Occipital lobe (tissue), 2 donors: Measurements from ENCODE around the gene YTHDF2. TPM values are rescaled to one million over a fixed set of nuclear protein-coding genes. Genes with fewer than 3 reads are reported as not detected.
A peak's percentile ranks its signal among the peaks of the same experiment; 100 is the strongest.
"Not testable (repeated sequence)": the region's sequence is repeated elsewhere in the genome, so short reads cannot be mapped to it uniquely, and the experiment has no call there.

Experiments
- DNase-seq: peaks from one replicate; lab custom pipeline; 2025; lab: John Stamatoyannopoulos, UW
- total RNA-seq: library from RNA; depleted of rRNA; stranded (reverse); fragments of >200 nt; gene quantifications from one replicate; pipeline ENCODE4 v1.2.3, GENCODE V29; 2014

Gene YTHDF2
- total RNA-seq, 1 donor from 2014 or later, result 78.8 TPM

DNA sequence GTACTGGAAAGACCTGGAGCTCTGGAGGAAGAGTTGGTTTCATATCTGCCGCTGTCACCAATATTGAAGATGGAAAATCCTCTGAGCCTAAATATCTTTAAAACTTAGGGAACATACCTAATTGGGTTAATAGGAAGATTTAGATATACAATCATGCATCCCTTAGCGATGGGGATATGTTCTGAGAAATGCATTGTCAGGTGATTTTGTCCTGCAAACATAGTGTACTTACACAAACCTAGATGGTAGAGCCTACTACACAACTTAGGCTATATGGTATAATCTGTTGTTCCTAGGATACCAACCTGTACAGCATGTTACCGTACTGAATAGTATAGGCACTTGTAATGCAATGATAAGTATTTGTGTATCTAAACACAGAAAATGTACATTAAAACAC, 22.5 kb downstream of the YTHDF2 start:
- no peak for DNase-seq

GRCh38 chr1:28761189-28761588, 24.4 kb downstream of the YTHDF2 start:
- no peak for DNase-seq

- DNase-seq, result no peak
Observed at GRCh38 chr1:28766532-28767183, 29.9 kb downstream of the YTHDF2 start.

DNA sequence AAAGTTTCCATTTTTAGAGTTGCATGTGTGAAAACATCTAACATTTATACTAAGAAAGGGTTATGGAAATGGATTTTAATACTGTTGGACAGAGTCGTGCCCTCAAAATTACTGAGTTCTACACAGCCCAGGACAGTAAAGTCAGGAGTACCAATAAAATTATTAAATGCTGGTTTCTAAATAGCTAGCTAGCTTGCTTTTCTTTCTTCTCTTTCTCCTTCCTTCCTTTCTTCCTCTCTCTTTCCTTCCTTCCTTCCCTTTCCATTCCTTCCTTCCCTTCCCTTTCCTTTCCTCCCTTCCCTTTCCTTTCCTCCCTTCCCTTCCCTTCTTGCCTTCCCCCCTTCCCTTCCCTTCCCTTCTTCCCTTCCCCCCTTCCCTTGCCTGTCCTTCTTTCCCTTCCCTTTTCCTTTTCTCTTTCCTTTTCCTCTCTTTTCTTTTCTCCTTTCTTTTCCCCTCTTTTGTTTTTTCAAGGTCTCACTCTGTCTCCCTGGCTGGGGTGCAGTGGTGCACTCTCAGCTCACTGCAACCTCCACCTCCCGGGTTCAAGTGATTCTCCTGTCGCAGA, 33.9 kb downstream of the YTHDF2 start:
- DNase-seq, result no peak

- DNase-seq, result not testable (repeated sequence)
Observed at GRCh38 chr1:28771921-28772320, 35.2 kb downstream of the YTHDF2 start.

GRCh38 chr1:28773105-28773504, 36.4 kb downstream of the YTHDF2 start:
- no peak for DNase-seq

DNA sequence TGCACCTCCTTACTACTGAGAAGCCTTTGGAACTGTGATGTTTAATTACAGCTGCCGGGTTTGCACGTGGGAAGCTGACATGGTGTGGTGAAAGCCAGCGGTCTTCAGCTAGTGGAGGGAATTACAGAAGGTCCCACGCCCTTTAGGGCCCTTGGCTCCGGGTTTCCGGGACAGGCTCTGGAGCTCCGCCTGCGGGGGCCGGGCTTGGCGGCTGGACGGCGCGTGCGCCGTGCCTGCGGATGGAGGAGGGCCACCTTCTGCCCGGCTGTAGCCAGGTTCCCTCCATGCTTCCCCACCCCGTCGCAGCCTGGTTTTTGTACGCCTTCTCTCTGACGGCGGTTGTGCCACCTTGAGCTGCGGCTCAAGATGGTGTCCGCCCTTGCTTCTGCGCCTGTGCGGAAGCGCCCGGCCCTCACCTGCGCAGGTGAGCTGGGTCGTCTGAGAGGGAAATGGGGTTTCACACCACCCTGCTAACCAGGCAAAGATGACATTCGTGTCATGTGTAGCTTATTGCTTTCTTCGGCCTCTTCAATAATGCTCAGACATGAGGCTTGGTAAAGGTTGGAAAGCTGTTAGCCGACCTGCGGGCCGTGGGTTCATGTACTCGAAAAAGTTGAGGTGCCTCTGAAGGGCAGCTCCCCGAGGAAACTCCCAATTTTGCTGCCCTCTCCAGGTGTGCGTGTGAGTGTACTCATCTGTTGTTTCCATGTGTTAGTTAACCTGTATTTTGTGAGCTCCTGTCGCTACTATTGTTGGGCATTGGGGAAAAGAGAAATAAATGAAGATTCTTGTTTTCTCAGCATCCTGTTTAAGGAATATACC, 38.6 kb downstream of the YTHDF2 start:
- peak; percentile 33 for DNase-seq

GRCh38 chr1:28776341-28776740, 39.6 kb downstream of the YTHDF2 start:
- DNase-seq, result no peak

DNA sequence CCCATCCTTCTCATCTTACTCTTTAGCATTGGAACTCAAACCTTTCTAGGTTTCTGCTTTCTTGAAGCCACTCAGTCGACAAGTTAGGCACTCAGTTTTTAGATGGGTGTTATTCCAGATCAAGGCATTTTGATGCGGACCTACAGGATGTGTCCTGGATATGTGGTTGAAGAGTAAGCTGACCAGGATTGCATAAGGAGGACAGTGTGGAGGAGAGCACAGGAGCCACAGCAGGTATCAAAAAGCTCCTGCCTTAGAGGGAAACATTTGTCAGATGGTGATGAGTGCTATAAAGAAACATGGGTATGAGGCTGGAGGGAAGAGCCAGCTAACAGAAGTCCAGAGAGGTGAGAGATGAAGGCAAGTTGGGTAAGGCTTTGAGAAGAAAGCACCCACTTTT, 41.3 kb downstream of the YTHDF2 start:
- no peak for DNase-seq

- DNase-seq, result no peak
Observed at GRCh38 chr1:28779751-28780408, 43.1 kb downstream of the YTHDF2 start.

DNA sequence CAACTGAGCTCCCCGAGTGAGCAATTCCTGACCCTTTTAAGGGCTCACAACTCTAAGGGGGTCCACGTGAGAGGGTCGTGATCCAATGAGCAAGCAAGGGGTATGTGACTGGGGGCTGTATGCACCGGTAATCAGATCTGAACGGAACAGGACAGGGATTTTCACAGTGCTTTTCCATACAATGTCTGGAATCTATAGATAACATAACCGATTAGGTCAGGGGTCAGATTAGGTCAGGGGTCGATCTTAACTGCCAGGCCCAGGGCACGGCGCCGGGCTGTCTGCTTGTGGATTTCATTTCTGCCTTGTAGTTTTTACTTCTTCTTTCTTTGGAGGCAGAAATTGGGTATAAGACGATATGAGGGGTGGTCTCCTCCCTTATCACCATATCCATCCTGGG, 44.6 kb downstream of the YTHDF2 start:
- no peak for DNase-seq

GRCh38 chr1:28782011-28782410, 45.3 kb downstream of the YTHDF2 start:
- no peak for DNase-seq

- no peak for DNase-seq
Observed at GRCh38 chr1:28783363-28783762, 46.6 kb downstream of the YTHDF2 start.

DNA sequence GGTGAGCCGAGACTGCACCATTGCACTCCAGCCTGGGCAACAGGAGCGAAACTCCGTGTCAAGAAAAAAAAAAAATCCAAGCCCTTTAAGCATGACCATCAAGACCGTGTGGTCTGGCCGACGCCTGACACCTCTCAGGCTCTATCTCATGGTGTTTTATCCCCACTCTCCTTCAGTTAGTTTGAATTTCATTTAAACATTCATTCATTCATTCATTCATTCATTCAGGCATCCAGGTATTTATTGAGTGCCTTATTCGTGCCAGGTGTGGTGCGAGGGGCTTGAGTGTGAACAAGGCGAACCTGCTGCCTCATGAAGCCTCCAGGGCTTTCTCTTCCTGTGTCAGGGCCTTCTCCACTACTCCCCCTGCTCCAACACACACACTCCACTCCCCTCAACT, 52.7 kb downstream of the YTHDF2 start:
- no peak for DNase-seq

DNA sequence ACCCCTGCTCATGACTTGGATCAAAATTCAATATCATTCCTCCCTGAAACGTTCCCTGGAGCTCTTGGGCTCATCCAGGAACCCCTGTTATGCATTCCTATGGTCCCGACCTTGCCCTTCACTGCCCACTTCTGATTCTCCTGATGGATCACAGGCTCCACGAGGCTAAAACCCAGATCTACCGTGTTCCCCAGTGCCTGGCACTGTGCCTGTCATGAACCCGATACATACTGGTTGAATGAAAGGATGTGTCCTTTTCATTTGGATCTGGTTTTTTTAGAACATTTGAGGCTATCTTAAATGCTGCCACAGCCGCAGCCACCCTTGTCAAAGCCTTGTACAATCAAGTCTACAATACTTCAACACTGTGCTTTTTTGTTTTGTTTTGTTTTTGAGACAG, 53.1 kb downstream of the YTHDF2 start:
- DNase-seq, result no peak

- DNase-seq, result no peak
Observed at GRCh38 chr1:28790377-28791035, 53.8 kb downstream of the YTHDF2 start.

DNA sequence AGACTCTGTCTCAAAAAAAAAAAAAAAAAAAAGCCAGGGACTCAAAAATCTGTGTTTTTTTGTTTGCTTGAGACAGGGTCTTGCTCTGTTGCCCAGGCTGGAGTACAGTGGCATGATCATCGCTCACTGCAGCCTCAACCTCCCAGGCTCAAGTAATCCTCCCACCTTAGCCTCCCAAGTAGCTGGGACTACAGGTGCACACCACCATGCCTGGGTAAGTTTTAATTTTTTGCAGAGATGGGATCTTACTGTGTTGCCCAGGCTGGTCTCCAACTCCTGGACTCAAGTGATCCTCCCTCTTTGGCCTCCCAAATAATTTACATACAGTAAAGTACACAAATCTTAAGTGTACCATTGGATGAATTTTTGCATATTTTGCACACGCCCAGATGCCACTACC, 55.2 kb downstream of the YTHDF2 start:
- not testable (repeated sequence) for DNase-seq

DNA sequence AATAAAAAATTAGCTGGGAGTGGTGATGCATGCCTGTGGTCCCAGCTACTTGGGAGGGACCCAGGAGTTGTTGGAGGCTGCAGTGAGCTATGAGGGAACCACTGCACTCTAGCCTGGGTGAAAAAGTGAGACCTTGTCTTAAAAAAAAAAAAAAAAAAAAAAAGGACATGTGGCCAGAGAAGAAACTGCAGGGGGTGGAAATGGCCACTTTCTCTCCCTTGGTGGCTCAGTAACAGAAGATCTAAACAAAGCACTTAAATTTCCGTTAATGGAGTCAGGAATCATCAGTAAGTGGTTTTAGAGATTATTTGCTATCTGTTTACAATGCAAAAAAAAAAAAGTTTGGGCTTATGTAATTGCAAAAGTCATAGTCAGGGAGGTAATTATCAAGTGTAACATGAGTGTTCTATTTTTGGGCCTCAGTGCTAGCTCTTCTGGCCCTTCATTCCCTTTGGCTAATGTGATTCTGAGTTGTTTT, 55.9 kb downstream of the YTHDF2 start:
- DNase-seq, result no peak

DNA sequence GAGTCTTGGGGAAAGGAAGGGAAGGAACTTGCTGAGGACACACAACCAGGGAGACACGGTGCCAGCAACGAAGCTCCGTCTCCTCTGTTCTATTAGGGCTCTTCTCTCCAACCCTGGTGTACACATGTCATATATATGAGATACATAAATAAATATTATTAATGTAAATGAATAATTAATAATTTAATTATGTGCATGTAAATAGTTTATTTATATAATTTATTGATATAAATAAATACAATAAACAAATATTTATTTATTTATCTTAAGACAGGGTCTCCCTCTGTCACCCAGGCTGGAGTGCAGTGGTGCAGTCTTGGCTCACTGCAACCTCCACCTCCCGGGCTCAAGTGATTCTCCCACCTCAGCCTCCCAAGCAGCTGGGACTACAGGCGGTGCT, 57.8 kb downstream of the YTHDF2 start:
- not testable (repeated sequence) for DNase-seq

GRCh38 chr1:28796352-28797211, 59.8 kb downstream of the YTHDF2 start:
- DNase-seq, result no peak

GRCh38 chr1:28800324-28800723, 63.6 kb downstream of the YTHDF2 start:
- DNase-seq, result no peak
